ENCODE measurements around the gene NMS. TPM values are rescaled to one million over a fixed set of nuclear protein-coding genes. Genes with fewer than 3 reads are reported as not detected.

Gene NMS
- polyA plus RNA-seq, 1 donor from 2014 or later, result not detected

GRCh38 chr2:100470898-100471514 is 724 bp downstream of the NMS start:
- no peaks in the 10 kb centered on the region for H3F3A ChIP-seq (ENCODE audit: insufficient read depth, low read length, poor library complexity, severe bottlenecking)
- no peaks in the 10 kb centered on the region for H3K36me3 ChIP-seq (ENCODE audit: insufficient read depth, low read length)
- H3K9me2 ChIP-seq (ENCODE audit: insufficient read depth, low read length), result no peaks in the 10 kb centered on the region
- no peak overlapping the region for H3K27ac ChIP-seq (ENCODE audit: low read length)
- no peak overlapping the region for H3K9ac ChIP-seq (ENCODE audit: low read length)
- H3K27me3 ChIP-seq (ENCODE audit: insufficient read depth, low read depth, low read length), result no peaks in the 10 kb centered on the region
- H3K79me2 ChIP-seq (replicated peaks; ENCODE audit: insufficient read depth, low read length), result no peaks in the 10 kb centered on the region
- H3K4me2 ChIP-seq (ENCODE audit: low read length), result no peak overlapping the region
- no peaks in the 10 kb centered on the region for H4K20me1 ChIP-seq (ENCODE audit: insufficient read depth)
- no peaks in the 10 kb centered on the region for H3K9me3 ChIP-seq (ENCODE audit: low read length)
- no peak overlapping the region for H2AFZ ChIP-seq (ENCODE audit: low read depth, low read length)
- TF ChIP-seq REST (IDR thresholded peaks at IDR 0.05; ENCODE audit: borderline replicate concordance) (no peak), CTCF (IDR thresholded peaks at IDR 0.05; ENCODE audit: poor library complexity, severe bottlenecking) (no peak), TAF1 (IDR thresholded peaks at IDR 0.05; ENCODE audit: low read depth) (no peak), EZH2 (IDR thresholded peaks at IDR 0.05; ENCODE audit: borderline replicate concordance, insufficient read depth, low read length, poor library complexity, severe bottlenecking) (no peak), SMC3 (conservative IDR thresholded peaks at IDR 0.05; ENCODE audit: poor library complexity) (no peak), EP300 (conservative IDR thresholded peaks at IDR 0.05; ENCODE audit: poor library complexity, severe bottlenecking) (no peak), RAD21 (conservative IDR thresholded peaks at IDR 0.05) (no peak), MXI1 (conservative IDR thresholded peaks at IDR 0.05; ENCODE audit: poor library complexity, severe bottlenecking) (no peak), POLR2AphosphoS5 (IDR thresholded peaks at IDR 0.05) (no peak)
- H3K4me3 ChIP-seq (ENCODE audit: low read length), result no peak overlapping the region

- no peak overlapping the region for H2AFZ ChIP-seq (ENCODE audit: low read depth, low read length)
- no peak overlapping the region for H3K9ac ChIP-seq (ENCODE audit: low read length)
- no peaks in the 10 kb centered on the region for H3K79me2 ChIP-seq (replicated peaks; ENCODE audit: insufficient read depth, low read length)
- no peaks in the 10 kb centered on the region for H3K9me2 ChIP-seq (ENCODE audit: insufficient read depth, low read length)
- H3K27ac ChIP-seq (ENCODE audit: low read length), result no peak overlapping the region
- no peaks in the 10 kb centered on the region for H3K9me3 ChIP-seq (ENCODE audit: low read length)
- no peak overlapping the region for H3K4me2 ChIP-seq (ENCODE audit: low read length)
- H3K36me3 ChIP-seq (ENCODE audit: insufficient read depth, low read length), result no peaks in the 10 kb centered on the region
- TF ChIP-seq CTCF (IDR thresholded peaks at IDR 0.05; ENCODE audit: poor library complexity, severe bottlenecking), result no peak
- no peak for TF ChIP-seq REST (IDR thresholded peaks at IDR 0.05; ENCODE audit: borderline replicate concordance)
- no peak for TF ChIP-seq MXI1 (conservative IDR thresholded peaks at IDR 0.05; ENCODE audit: poor library complexity, severe bottlenecking)
- no peak for TF ChIP-seq EP300 (conservative IDR thresholded peaks at IDR 0.05; ENCODE audit: poor library complexity, severe bottlenecking)
- no peak for TF ChIP-seq SMC3 (conservative IDR thresholded peaks at IDR 0.05; ENCODE audit: poor library complexity)
- TF ChIP-seq RAD21 (conservative IDR thresholded peaks at IDR 0.05), result no peak
- TF ChIP-seq EZH2 (IDR thresholded peaks at IDR 0.05; ENCODE audit: borderline replicate concordance, insufficient read depth, low read length, poor library complexity, severe bottlenecking), result no peak
- TF ChIP-seq POLR2AphosphoS5 (IDR thresholded peaks at IDR 0.05), result no peak
- no peak for TF ChIP-seq TAF1 (IDR thresholded peaks at IDR 0.05; ENCODE audit: low read depth)
- no peak overlapping the region for H3K4me3 ChIP-seq (ENCODE audit: low read length)
- H3K27me3 ChIP-seq (ENCODE audit: insufficient read depth, low read depth, low read length), result no peaks in the 10 kb centered on the region
- H3F3A ChIP-seq (ENCODE audit: insufficient read depth, low read length, poor library complexity, severe bottlenecking), result no peaks in the 10 kb centered on the region
- no peaks in the 10 kb centered on the region for H4K20me1 ChIP-seq (ENCODE audit: insufficient read depth)
Observed at GRCh38 chr2:100476606-100477005, 6.3 kb downstream of the NMS start.
